Endothelial cell of umbilical vein (primary cell): ENCODE measurements around the gene CEACAM6. TPM values are rescaled to one million over a fixed set of nuclear protein-coding genes. Genes with fewer than 3 reads are reported as not detected.

Experiments used
- BruUV-seq: library from RNA; stranded (reverse); fragments of 400-500 nt; replicated peaks from 2 replicates; lab custom pipeline; 2021; lab: Mats Ljungman, UMichigan
- CTCF ChIA-PET: fragments of 300-600, 350-600 bp; sonication (Branson Sonifier 250); formaldehyde crosslinking; loops from one replicate; lab custom pipeline; 2021; ENCODE audit warnings: antibody characterized with exemption, inconsistent platforms; lab: Charles Lee
- POLR2A ChIA-PET: fragments of 300-600, 350-600 bp; sonication (Branson Sonifier 250); formaldehyde crosslinking; loops from one replicate; lab custom pipeline; 2021; ENCODE audit warnings: antibody characterized with exemption, inconsistent platforms; lab: Charles Lee
- DNase-seq: peaks from one replicate; pipeline ENCODE4 v3.0.0-alpha.2; 2011; ENCODE audit warnings: low read depth, low spot score
- FAIRE-seq: peaks from 2 replicates; lab custom pipeline; 2011; peaks lifted over from hg19 to GRCh38; lab: Jason Lieb, UNC
- H2AFZ ChIP-seq: 2 replicates; pipeline ENCODE4 v1.6.0; 2012; ENCODE audit warnings: low read depth, low read length, control low read depth, inconsistent platforms
- H3K27ac ChIP-seq: 2 replicates; pipeline ENCODE4 v1.5.1; 2011; ENCODE audit warnings: low read depth, mild to moderate bottlenecking, control low read depth, low read length, moderate library complexity; ENCODE audit not compliant: insufficient read depth
- H3K27me3 ChIP-seq, 2 experiments: 2 replicates each; pipeline versions ENCODE4 v1.6.0 to v1.6.1; 2011; ENCODE audit warnings: low read length in 2 of 2, mixed read lengths in 1 of 2; ENCODE audit not compliant: control insufficient read depth in 2 of 2, insufficient read depth in 2 of 2
- H3K36me3 ChIP-seq, 2 experiments: 2 replicates in 1 of 2; 3 replicates in 1 of 2; pipeline ENCODE4 v1.5.1; 2011; ENCODE audit warnings: low read length in 2 of 2, mild to moderate bottlenecking in 1 of 2, moderate library complexity in 1 of 2; ENCODE audit not compliant: control insufficient read depth in 2 of 2, insufficient read depth in 2 of 2; ENCODE audit errors: extremely low read depth in 1 of 2
- H3K4me1 ChIP-seq: 3 replicates; pipeline ENCODE4 v1.5.1; 2011; ENCODE audit warnings: mild to moderate bottlenecking, low read length; ENCODE audit not compliant: control insufficient read depth, insufficient read depth; ENCODE audit errors: extremely low read depth
- H3K4me2 ChIP-seq: 2 replicates; pipeline ENCODE4 v1.6.1; 2011; ENCODE audit warnings: low read length, control low read depth, mixed read lengths; ENCODE audit not compliant: insufficient read depth
- H3K4me3 ChIP-seq, 3 experiments: fragments of 200-600 bp in 1 of 3; sonication (generic), shearing (Covaris generic) in 1 of 3; replicated peaks in 1 of 3; 2 replicates each; pipeline ENCODE4 v1.5.1; 2011 to 2016; ENCODE audit warnings: control low read depth in 3 of 3, low read length in 3 of 3, mild to moderate bottlenecking in 2 of 3, inconsistent platforms in 1 of 3, low read depth in 1 of 3, moderate library complexity in 1 of 3; ENCODE audit not compliant: insufficient read depth in 1 of 3
- H3K79me2 ChIP-seq: 2 replicates; pipeline ENCODE4 v1.6.0; 2012; ENCODE audit warnings: low read length, inconsistent platforms; ENCODE audit not compliant: control insufficient read depth, insufficient read depth
- H3K9ac ChIP-seq: replicated peaks from 2 replicates; pipeline ENCODE3; 2011; ENCODE audit warnings: low read length, control low read depth; ENCODE audit not compliant: insufficient read depth; ENCODE audit errors: extremely low read depth
- H3K9me1 ChIP-seq: replicated peaks from 3 replicates; pipeline ENCODE4 v1.6.0; 2011; ENCODE audit warnings: mild to moderate bottlenecking, low read length; ENCODE audit not compliant: control insufficient read depth, insufficient read depth; ENCODE audit errors: extremely low read depth
- H3K9me3 ChIP-seq: replicated peaks from 2 replicates; pipeline ENCODE4 v1.5.1; 2012; ENCODE audit warnings: low read length, inconsistent platforms; ENCODE audit not compliant: control insufficient read depth, insufficient read depth
- H4K20me1 ChIP-seq: replicated peaks from 2 replicates; pipeline ENCODE3; 2011; ENCODE audit warnings: mild to moderate bottlenecking, low read length; ENCODE audit not compliant: control insufficient read depth, insufficient read depth; ENCODE audit errors: extremely low read depth
- CTCF ChIP-seq, 2 donors: IDR thresholded peaks; 1 replicate in 1 of 2; 2 replicates in 1 of 2; pipeline ENCODE4 v1.5.1; 2011; ENCODE audit warnings: low read length in 2 of 2, mild to moderate bottlenecking in 2 of 2, moderate library complexity in 2 of 2, control low read depth in 1 of 2, inconsistent platforms in 1 of 2, low read depth in 1 of 2; ENCODE audit not compliant: insufficient read depth in 1 of 2; ENCODE audit errors: extremely low read depth in 1 of 2
- EZH2 ChIP-seq: IDR thresholded peaks from 2 replicates; pipeline ENCODE4 v1.6.1; 2012; ENCODE audit warnings: borderline replicate concordance, low read depth, mild to moderate bottlenecking, moderate library complexity, low read length, inconsistent platforms; ENCODE audit not compliant: severe bottlenecking
- FOS ChIP-seq: IDR thresholded peaks from 2 replicates; pipeline ENCODE4 v1.6.1; 2011; ENCODE audit warnings: mild to moderate bottlenecking, low read length, moderate library complexity, borderline replicate concordance; ENCODE audit not compliant: insufficient read depth
- GATA2 ChIP-seq: IDR thresholded peaks from 2 replicates; pipeline ENCODE4 v1.7.0; 2011; ENCODE audit warnings: low read depth, mild to moderate bottlenecking, moderate library complexity, mixed read lengths, low read length; ENCODE audit not compliant: insufficient read length, insufficient read depth
- JUN ChIP-seq: IDR thresholded peaks from 2 replicates; pipeline ENCODE4 v1.6.1; 2011; ENCODE audit warnings: borderline replicate concordance, low read depth; ENCODE audit not compliant: insufficient read length, insufficient read depth
- MAX ChIP-seq: IDR thresholded peaks from 2 replicates; pipeline ENCODE4 v1.6.1; 2011; ENCODE audit not compliant: insufficient read depth, insufficient read length
- MYC ChIP-seq: IDR thresholded peaks from one replicate; pipeline ENCODE4 v1.6.1; 2011; ENCODE audit warnings: mild to moderate bottlenecking, low read depth, low read length
- POLR2A ChIP-seq: IDR thresholded peaks from 2 replicates; pipeline ENCODE4 v1.6.1; 2012; ENCODE audit warnings: low read depth, mild to moderate bottlenecking, control low read depth, low read length
- POLR2AphosphoS5 ChIP-seq: IDR thresholded peaks from 2 replicates; pipeline ENCODE4 v1.6.1; 2012; ENCODE audit warnings: low read depth, mild to moderate bottlenecking, control low read depth, low read length, moderate library complexity; ENCODE audit not compliant: insufficient read depth
- dilution Hi-C: fragments of 300-500 bp; cut with MboI; formaldehyde crosslinking; loops from one replicate; pipeline ENCODE4 v1.15.0; 2019; ENCODE audit warnings: low sequenced_read_pairs; ENCODE audit not compliant: extremely low pct_ligation_motif_present
- intact Hi-C: fragments of 100-400 bp; cut with micrococcal nuclease; formaldehyde crosslinking; loops from one replicate; pipeline ENCODE4 v1.10.0; 2022
- polyA plus RNA-seq, 4 experiments: library from polyadenylated mRNA; depleted of rRNA in 3 of 4; stranded (reverse) in 3 of 4; unstranded in 1 of 4; fragments of >200 nt; gene quantifications; 2 replicates each; pipeline versions ENCODE4 v1.2.1 to v1.2.3, GENCODE V29; 2011 to 2012; ENCODE audit warnings: missing spikeins in 1 of 4
- total RNA-seq: library from RNA; stranded (reverse); gene quantifications from 2 replicates; pipeline ENCODE4 v1.2.3, GENCODE V29; 2021

The CEACAM6 gene
- total and polyA plus RNA-seq, 2 donors (not counting 3 experiments of a cell fraction or from before 2014, with no cell fraction given), result not detected

GRCh38 chr19:41813911-41814310 is 58.6 kb downstream of the CEACAM6 start:
- Histone ChIP-seq H2AFZ (no peak overlapping the region), H3K9ac (no peak overlapping the region), H3K9me3 (no peaks in the 10 kb centered on the region), H3K79me2 (no peaks in the 10 kb centered on the region), H4K20me1 (no peaks in the 10 kb centered on the region), H3K27ac (no peak overlapping the region), H3K4me1 (no peaks in the 10 kb centered on the region), H3K36me3 (no peaks in the 10 kb centered on the region), H3K4me3 (no peak overlapping the region), H3K9me1 (no peaks in the 10 kb centered on the region), H3K4me2 (no peak overlapping the region), H3K27me3 (no peaks in the 10 kb centered on the region)
- dilution Hi-C loops, result no loop called here
- POLR2A ChIA-PET, result no interaction called here
- intact Hi-C loops, result no loop called here
- CTCF ChIA-PET, result interaction anchor here (1.4 to 3.8 kb wide), 3 partner anchors 19 to 61 kb away, joined by 5 to 17 read pairs (median 9); no protein-coding TSS in a partner anchor
- FAIRE-seq, result no peak
- DNase-seq, result no peak
- no TSS peak for BruUV-seq
- TF ChIP-seq EZH2 (no peak), JUN (no peak), POLR2A (no peak), CTCF (IDR thresholded peaks at IDR 0.05; ENCODE audit: extremely low read depth in 1 of 2, insufficient read depth in 1 of 2, low read depth in 1 of 2, low read length in 2 of 2) (no peak), POLR2AphosphoS5 (no peak), FOS (no peak), MYC (no peak), MAX (no peak), GATA2 (no peak)
